ENCODE data around the gene ATXN1. TPM values are rescaled to one million over a fixed set of nuclear protein-coding genes. Genes with fewer than 3 reads are reported as not detected.

The ATXN1 gene
- total and polyA plus RNA-seq, 2 of the 8 experiments (the other 6 are each of a cell fraction or from before 2014, with no cell fraction given): 1.6 to 4.0 TPM

- Histone ChIP-seq H4K8ac (ENCODE audit: extremely low read depth, insufficient read depth, low read length) (no peak overlapping the region), H4K20me1 (replicated peaks in 1 of 2; ENCODE audit: control insufficient read depth in 1 of 2, insufficient read depth in 2 of 2, low read length in 2 of 2) (no peaks in the 10 kb centered on the region), H3K23me2 (ENCODE audit: low read depth, low read length) (no peaks in the 10 kb centered on the region), H3K14ac (ENCODE audit: insufficient read length) (no peak overlapping the region), H4K91ac (replicated peaks; ENCODE audit: insufficient read length, low read length) (no peak overlapping the region), H3K23ac (ENCODE audit: insufficient read length) (no peak overlapping the region), H3K56ac (replicated peaks; ENCODE audit: insufficient read length, low read depth, low read length) (no peak overlapping the region), H2AK5ac (ENCODE audit: low read depth, low read length) (no peak overlapping the region), H2BK20ac (ENCODE audit: low read length) (no peak overlapping the region), H3K79me1 (ENCODE audit: low read depth, low read length) (no peaks in the 10 kb centered on the region), H2BK120ac (replicated peaks; ENCODE audit: low read depth, low read length) (no peak overlapping the region), H3K36me3 (ENCODE audit: control insufficient read depth in 2 of 4, insufficient read depth in 4 of 4, low read length in 3 of 4) (no peaks in the 10 kb centered on the region), H2BK15ac (ENCODE audit: low read length) (no peak overlapping the region), H4K5ac (ENCODE audit: insufficient read length, low read depth, low read length) (no peak overlapping the region), H3K27ac (ENCODE audit: low read depth, low read length) (no peak overlapping the region), H2BK5ac (ENCODE audit: low read depth, low read length) (no peak overlapping the region), H2BK12ac (ENCODE audit: low read depth, low read length) (no peak overlapping the region), H3K4ac (replicated peaks; ENCODE audit: insufficient read length, low read depth, low read length) (no peak overlapping the region), H3K4me3 (ENCODE audit: extremely low read depth in 1 of 4, insufficient read depth in 2 of 4, low read depth in 3 of 4, low read length in 4 of 4) (no peak overlapping the region), H3K4me2 (ENCODE audit: insufficient read depth in 1 of 2, low read depth in 2 of 2, low read length in 2 of 2) (no peak overlapping the region), H3K79me2 (ENCODE audit: control insufficient read depth in 1 of 2, insufficient read depth in 2 of 2, low read length in 2 of 2) (no peaks in the 10 kb centered on the region), H3K9me3 (ENCODE audit: insufficient read depth in 2 of 2, low read depth in 1 of 2, low read length in 1 of 2) (0 out of 4 replicates have a peak, but pooled peaks cover 0 to 4% of the 10 kb centered on the region in 2 experiments), H2AFZ (ENCODE audit: low read length) (no peak overlapping the region), H3K27me3 (replicated peaks in 1 of 4; ENCODE audit: control insufficient read depth in 3 of 4, extremely low read depth in 1 of 4, insufficient read depth in 3 of 4, low read length in 3 of 4) (peaks cover 0 to 1% (median 0%) of the 10 kb centered on the region in 4 experiments; a peak in 1 of 7 replicates), H3K4me1 (replicated peaks in 1 of 4; ENCODE audit: control insufficient read depth in 3 of 4, insufficient read depth in 4 of 4, low read length in 3 of 4) (peaks cover 0 to 3% (median 0%) of the 10 kb centered on the region in 4 experiments; a peak in 1 of 7 replicates), H3K9ac (replicated peaks in 1 of 4; ENCODE audit: extremely low read depth in 1 of 4, low read depth in 3 of 4, low read length in 3 of 4) (no peak overlapping the region; a peak in 1 of 7 replicates), H3K18ac (ENCODE audit: extremely low read depth, low read length) (no peak overlapping the region)
- FAIRE-seq: no peak
- POLR2A ChIA-PET (ENCODE audit: partially characterized antibody): no interaction called here
- no peak for DNase-seq (ENCODE audit: low read depth in 1 of 2, low spot score in 2 of 2)
- 90% methylated on average over 4 of the region's 4 CpGs; no CpG with 5 or more reads in 1 of the 2 experiments for WGBS, 2 experiments (ENCODE audit: extremely low coverage in 1 of 2, insufficient coverage in 1 of 2, insufficient read length in 1 of 2, insufficient replicate concordance in 2 of 2, low coverage in 1 of 2, low lambda C conversion rate in 2 of 2, missing lambda C conversion rate in 1 of 2)
- CTCF ChIA-PET (ENCODE audit: partially characterized antibody): interaction anchor here (0.6 to 1.1 kb wide), 2 partner anchors 107 to 463 kb away, joined by 3 to 4 read pairs; no protein-coding TSS in a partner anchor
- TF ChIP-seq POU5F1 (IDR thresholded peaks at IDR 0.05; ENCODE audit: low read depth, low read length): no peak
- TF ChIP-seq CTCF (IDR thresholded peaks at IDR 0.05; ENCODE audit: control extremely low read depth in 1 of 3, insufficient read depth in 1 of 3, low read depth in 1 of 3, low read length in 3 of 3): no peak
- TF ChIP-seq SIN3A (conservative IDR thresholded peaks at IDR 0.05 in 1 of 2, IDR thresholded peaks at IDR 0.05 in 1 of 2; ENCODE audit: low read depth in 1 of 2, low read length in 2 of 2): no peak
- TF ChIP-seq YY1 (IDR thresholded peaks at IDR 0.05; ENCODE audit: low read depth, low read length): no peak
- TF ChIP-seq NANOG (IDR thresholded peaks at IDR 0.05; ENCODE audit: insufficient read depth, low read depth, low read length, poor library complexity, severe bottlenecking): no peak
- no peak for TF ChIP-seq SIX5 (IDR thresholded peaks at IDR 0.05; ENCODE audit: low read depth, low read length)
- no peak for TF ChIP-seq JUND (IDR thresholded peaks at IDR 0.05; ENCODE audit: low read length)
- no peak for TF ChIP-seq POLR2AphosphoS5 (IDR thresholded peaks at IDR 0.05; ENCODE audit: low read depth, low read length)
Measured at GRCh38 chr6:16630026-16630643, 131.1 kb downstream of the ATXN1 start.
